ENCODE measurements around the gene UGT1A5.
"Not testable (repeated sequence)": the region's sequence is repeated elsewhere in the genome, so short reads cannot be mapped to it uniquely, and the experiment has no call there.

- TF ChIP-seq CTCF (IDR thresholded peaks at IDR 0.05 in 2 of 3, conservative IDR thresholded peaks at IDR 0.05 in 1 of 3; ENCODE audit: control insufficient read depth in 2 of 3, extremely low read depth in 1 of 3, insufficient read depth in 1 of 3, low read depth in 3 of 3, low read length in 3 of 3); CHD4 (IDR thresholded peaks at IDR 0.05); EZH2 (IDR thresholded peaks at IDR 0.05; ENCODE audit: borderline replicate concordance, control insufficient read depth, low read depth, low read length); CHD2 (IDR thresholded peaks at IDR 0.05; ENCODE audit: borderline replicate concordance, low read depth, low read length); BCLAF1 (IDR thresholded peaks at IDR 0.05); POLR2A (IDR thresholded peaks at IDR 0.05; ENCODE audit: low read depth, low read length); NR2C2 (IDR thresholded peaks at IDR 0.05; ENCODE audit: borderline replicate concordance, control insufficient read depth, insufficient read length, low read depth); MEF2A (IDR thresholded peaks at IDR 0.05; ENCODE audit: insufficient read depth, low read depth, low read length); USF2 (IDR thresholded peaks at IDR 0.05; ENCODE audit: borderline replicate concordance, low read depth, low read length); PAX5 (IDR thresholded peaks at IDR 0.05; ENCODE audit: borderline replicate concordance, low read depth, low read length); ZNF274 (IDR thresholded peaks at IDR 0.05; ENCODE audit: insufficient read depth, insufficient read length); MAX (IDR thresholded peaks at IDR 0.05; ENCODE audit: low read depth, low read length): not testable (repeated sequence)
These were observed 24.4 kb downstream of the UGT1A5 start for GRCh38 chr2:233736868-233737653.

All from GM12878 (cell line).